DND-41 (cell line): ENCODE results near the gene F2RL3.

Source experiments
- ATAC-seq: fragments of 200-7000 bp; cut with Tn5 transposase; 3 replicates; pipeline ENCODE4 v1.9.1; 2021; ENCODE audit warnings: low read depth; ENCODE audit not compliant: insufficient read depth
- DNase-seq: peaks from one replicate; pipeline ENCODE4 v3.0.0-alpha.2; 2020
- H2AFZ ChIP-seq: 2 replicates; pipeline ENCODE4 v1.6.0; 2012; ENCODE audit warnings: low read depth, low read length
- H3K27ac ChIP-seq: 2 replicates; pipeline ENCODE4 v1.5.1; 2012; ENCODE audit warnings: low read length, inconsistent platforms
- H3K27me3 ChIP-seq: fragments of 200-600 bp; sonication (generic); 2 replicates; pipeline ENCODE4 v1.6.0; 2012; ENCODE audit warnings: low read length, mild to moderate bottlenecking, inconsistent platforms; ENCODE audit not compliant: insufficient read depth, poor library complexity
- H3K36me3 ChIP-seq: 2 replicates; pipeline ENCODE4 v1.5.1; 2012; ENCODE audit warnings: low read length, inconsistent platforms; ENCODE audit not compliant: insufficient read depth
- H3K4me1 ChIP-seq: 2 replicates; pipeline ENCODE4 v1.5.1; 2012; ENCODE audit warnings: mild to moderate bottlenecking, low read length; ENCODE audit not compliant: insufficient read depth
- H3K4me2 ChIP-seq: 2 replicates; pipeline ENCODE4 v1.6.0; 2012; ENCODE audit warnings: mild to moderate bottlenecking, moderate library complexity, low read length, inconsistent platforms; ENCODE audit not compliant: insufficient read depth
- H3K4me3 ChIP-seq, 2 experiments: fragments of 200-600 bp in 1 of 2; shearing (Covaris generic) in 1 of 2; 2 replicates each; pipeline ENCODE4 v1.5.1; 2012 to 2016; ENCODE audit warnings: inconsistent platforms in 2 of 2, low read length in 2 of 2, mild to moderate bottlenecking in 2 of 2, low read depth in 1 of 2, moderate library complexity in 1 of 2
- H3K79me2 ChIP-seq: 2 replicates; pipeline ENCODE4 v1.6.0; 2012; ENCODE audit warnings: low read length, inconsistent platforms; ENCODE audit not compliant: insufficient read depth
- H3K9ac ChIP-seq: 2 replicates; pipeline ENCODE4 v1.6.0; 2012; ENCODE audit warnings: low read depth, mild to moderate bottlenecking, inconsistent platforms, low read length, moderate library complexity
- H3K9me3 ChIP-seq: 2 replicates; pipeline ENCODE4 v1.5.1; 2012; ENCODE audit warnings: low read length, moderate library complexity, mild to moderate bottlenecking, inconsistent platforms; ENCODE audit not compliant: insufficient read depth, severe bottlenecking
- H4K20me1 ChIP-seq: 2 replicates; pipeline ENCODE4 v1.6.0; 2012; ENCODE audit warnings: low read length; ENCODE audit not compliant: insufficient read depth
- CTCF ChIP-seq: IDR thresholded peaks from 2 replicates; pipeline ENCODE4 v1.5.1; 2012; ENCODE audit warnings: borderline replicate concordance, low read length, moderate library complexity, mild to moderate bottlenecking; ENCODE audit not compliant: poor library complexity, severe bottlenecking; ENCODE audit errors: extremely low read depth
- EZH2 ChIP-seq: IDR thresholded peaks from 3 replicates; pipeline ENCODE4 v1.6.1; 2012; ENCODE audit warnings: borderline replicate concordance, low read depth, mild to moderate bottlenecking, moderate library complexity, low read length, inconsistent platforms; ENCODE audit not compliant: severe bottlenecking

The F2RL3 gene

GRCh38 chr19:16914421-16914820, 25.6 kb downstream of the F2RL3 start:
- Histone ChIP-seq H3K79me2 (no peaks in the 10 kb centered on the region), H3K27ac (no peak overlapping the region), H3K9ac (no peak overlapping the region), H4K20me1 (no peaks in the 10 kb centered on the region), H3K4me1 (no peaks in the 10 kb centered on the region), H3K27me3 (no peaks in the 10 kb centered on the region), H3K9me3 (peaks cover 13% of the 10 kb centered on the region), H3K4me3 (no peak overlapping the region), H2AFZ (no peak overlapping the region), H3K4me2 (no peak overlapping the region), H3K36me3 (no peaks in the 10 kb centered on the region)
- no peak for TF ChIP-seq EZH2
- TF ChIP-seq CTCF: no peak
- no peak for ATAC-seq
- no peak for DNase-seq

- Histone ChIP-seq H3K27ac (no peak overlapping the region), H4K20me1 (no peaks in the 10 kb centered on the region), H3K4me1 (no peaks in the 10 kb centered on the region), H3K27me3 (no peaks in the 10 kb centered on the region), H3K4me3 (no peak overlapping the region), H2AFZ (no peak overlapping the region), H3K9me3 (peaks cover 13% of the 10 kb centered on the region), H3K79me2 (no peaks in the 10 kb centered on the region), H3K9ac (no peak overlapping the region), H3K4me2 (no peak overlapping the region), H3K36me3 (no peaks in the 10 kb centered on the region)
- ATAC-seq (no peak), DNase-seq (no peak)
- TF ChIP-seq CTCF (no peak), EZH2 (no peak)
Measured at GRCh38 chr19:16915135-16915534, 26.3 kb downstream of the F2RL3 start.

GRCh38 chr19:16915734-16916133, 26.9 kb downstream of the F2RL3 start:
- H3K9me3 ChIP-seq: peaks cover 11% of the 10 kb centered on the region
- H3K4me3 ChIP-seq: no peak overlapping the region
- TF ChIP-seq CTCF (no peak), EZH2 (no peak)
- no peak for ATAC-seq
- no peaks in the 10 kb centered on the region for H3K27me3 ChIP-seq
- H3K9ac ChIP-seq: no peak overlapping the region
- no peak for DNase-seq
- H2AFZ ChIP-seq: no peak overlapping the region
- H3K79me2 ChIP-seq: no peaks in the 10 kb centered on the region
- no peaks in the 10 kb centered on the region for H4K20me1 ChIP-seq
- no peak overlapping the region for H3K27ac ChIP-seq
- no peaks in the 10 kb centered on the region for H3K36me3 ChIP-seq
- H3K4me2 ChIP-seq: no peak overlapping the region
- H3K4me1 ChIP-seq: no peaks in the 10 kb centered on the region

GRCh38 chr19:16917401-16917800, 28.6 kb downstream of the F2RL3 start:
- no peaks in the 10 kb centered on the region for H4K20me1 ChIP-seq
- TF ChIP-seq CTCF (no peak), EZH2 (no peak)
- H2AFZ ChIP-seq: no peak overlapping the region
- H3K9me3 ChIP-seq: peaks cover 6% of the 10 kb centered on the region
- H3K4me2 ChIP-seq: no peak overlapping the region
- H3K36me3 ChIP-seq: no peaks in the 10 kb centered on the region
- ATAC-seq (no peak), DNase-seq (no peak)
- H3K4me3 ChIP-seq: no peak overlapping the region
- no peaks in the 10 kb centered on the region for H3K27me3 ChIP-seq
- H3K27ac ChIP-seq: no peak overlapping the region
- H3K4me1 ChIP-seq: no peaks in the 10 kb centered on the region
- no peaks in the 10 kb centered on the region for H3K79me2 ChIP-seq
- H3K9ac ChIP-seq: no peak overlapping the region
